NCI-H2029 treated with DMSO at 0.1 percent for 48 hours (cell line): Measurements from ENCODE around the gene ZKSCAN4.

Source experiments
- DNase-seq: peaks from one replicate; lab custom pipeline; 2025; lab: John Stamatoyannopoulos, UW

Gene ZKSCAN4

GRCh38 chr6:28208111-28208659 lies 43.9 kb downstream of the ZKSCAN4 start:
- DNase-seq, result no peak

- DNase-seq, result no peak
These were observed 44.5 kb downstream of the ZKSCAN4 start for GRCh38 chr6:28207510-28208110.

DNA sequence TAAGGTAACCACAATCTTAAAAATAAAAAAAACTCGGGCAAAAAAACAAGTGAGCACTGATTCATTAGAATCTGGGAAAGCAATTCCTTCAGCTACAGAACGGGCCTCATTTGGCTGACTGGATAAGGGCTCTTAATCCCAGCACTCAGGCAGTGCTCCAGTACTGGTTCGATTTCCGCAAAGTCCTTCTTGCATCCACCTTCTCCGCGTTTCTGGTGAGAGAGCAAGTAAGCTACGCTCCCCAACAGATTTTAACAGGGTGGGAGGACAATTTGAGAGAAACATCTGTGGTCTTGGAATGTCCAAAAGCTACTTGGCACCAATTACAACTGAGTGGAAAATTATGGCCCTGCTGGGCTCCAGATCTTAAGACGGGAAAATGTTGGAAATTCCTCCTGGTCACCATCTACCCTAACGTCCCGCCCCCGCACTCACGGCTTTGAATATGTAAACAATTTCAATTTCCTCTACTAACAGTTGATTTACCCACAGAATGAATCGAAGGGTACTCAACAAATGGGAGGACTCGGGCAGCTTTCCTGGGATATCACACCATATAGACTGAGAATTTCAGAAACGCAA lies 45.0 kb downstream of the ZKSCAN4 start:
- DNase-seq, result no peak

DNA sequence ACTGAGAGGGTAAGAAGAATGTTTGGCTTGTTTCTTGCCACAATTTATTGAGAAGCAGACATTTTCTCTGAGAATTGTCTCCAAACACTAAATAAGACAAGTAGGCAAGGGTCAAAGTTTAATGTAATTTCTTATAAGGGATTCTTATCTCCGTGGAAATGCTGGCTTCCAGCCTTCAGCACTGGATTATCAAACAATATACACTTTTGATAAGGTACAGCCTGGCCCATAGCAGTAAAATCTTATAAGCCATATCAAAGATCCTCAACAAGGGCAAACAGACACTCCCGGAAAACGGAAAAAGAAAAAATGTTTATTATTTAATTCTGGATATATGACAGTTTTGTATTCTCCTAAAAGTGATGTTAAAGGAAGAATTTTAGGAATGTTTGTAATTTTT lies 45.5 kb downstream of the ZKSCAN4 start:
- DNase-seq, result no peak

- DNase-seq, result no peak
These were observed 46.2 kb downstream of the ZKSCAN4 start for GRCh38 chr6:28205879-28206278.

GRCh38 chr6:28203201-28203600 lies 48.9 kb downstream of the ZKSCAN4 start:
- no peak for DNase-seq

GRCh38 chr6:28200020-28200419 lies 52.0 kb downstream of the ZKSCAN4 start:
- no peak for DNase-seq
